ENCODE results near the gene RAD50.
"Not testable (repeated sequence)": the region's sequence is repeated elsewhere in the genome, so short reads cannot be mapped to it uniquely, and the experiment has no call there.

Gene RAD50

GRCh38 chr5:132674671-132675506 is 118.1 kb downstream of the RAD50 start:
- DNase-seq (ENCODE audit: low read depth in 2 of 3, low spot score in 2 of 3) = no peak

GRCh38 chr5:132675936-132676689 is 119.3 kb downstream of the RAD50 start:
- no peak for DNase-seq (ENCODE audit: low read depth in 2 of 3, low spot score in 2 of 3)

GRCh38 chr5:132677191-132677590 is 120.4 kb downstream of the RAD50 start:
- DNase-seq (ENCODE audit: low read depth in 2 of 3, low spot score in 2 of 3) = no peak

- no peak for DNase-seq (ENCODE audit: low read depth in 2 of 3, low spot score in 2 of 3)
Measured at GRCh38 chr5:132677682-132678400, 121.1 kb downstream of the RAD50 start.

GRCh38 chr5:132678735-132679134 is 122.0 kb downstream of the RAD50 start:
- no peak for DNase-seq (ENCODE audit: low read depth in 2 of 3, low spot score in 2 of 3)

GRCh38 chr5:132679166-132679565 is 122.4 kb downstream of the RAD50 start:
- no peak for DNase-seq (ENCODE audit: low read depth in 2 of 3, low spot score in 2 of 3)

GRCh38 chr5:132679717-132680380 is 123.1 kb downstream of the RAD50 start:
- DNase-seq (ENCODE audit: low read depth in 2 of 3, low spot score in 2 of 3) = no peak

- DNase-seq (ENCODE audit: low read depth in 2 of 3, low spot score in 2 of 3) = no peak
Measured at GRCh38 chr5:132680780-132681475, 124.2 kb downstream of the RAD50 start.

- no peak for DNase-seq (ENCODE audit: low read depth in 2 of 3, low spot score in 2 of 3)
Measured at GRCh38 chr5:132681476-132681831, 124.7 kb downstream of the RAD50 start.

- DNase-seq (ENCODE audit: low read depth in 2 of 3, low spot score in 2 of 3) = no peak
Measured at GRCh38 chr5:132681983-132682382, 125.2 kb downstream of the RAD50 start.

GRCh38 chr5:132684491-132684890 is 127.7 kb downstream of the RAD50 start:
- no peak for DNase-seq (ENCODE audit: low read depth in 2 of 3, low spot score in 2 of 3)

GRCh38 chr5:132684922-132685720 is 128.3 kb downstream of the RAD50 start:
- DNase-seq (ENCODE audit: low read depth in 2 of 3, low spot score in 2 of 3) = no peak

GRCh38 chr5:132686193-132686592 is 129.4 kb downstream of the RAD50 start:
- no peak for DNase-seq (ENCODE audit: low read depth in 2 of 3, low spot score in 2 of 3)

- DNase-seq (ENCODE audit: low read depth in 2 of 3, low spot score in 2 of 3) = no peak
Measured at GRCh38 chr5:132687995-132688394, 131.2 kb downstream of the RAD50 start.

- DNase-seq (ENCODE audit: low read depth in 2 of 3, low spot score in 2 of 3) = no peak
Measured at GRCh38 chr5:132688536-132689339, 132.0 kb downstream of the RAD50 start.

- no peak for DNase-seq (ENCODE audit: low read depth in 2 of 3, low spot score in 2 of 3)
Measured at GRCh38 chr5:132689513-132689912, 132.7 kb downstream of the RAD50 start.

GRCh38 chr5:132690156-132690555 is 133.4 kb downstream of the RAD50 start:
- no peak for DNase-seq (ENCODE audit: low read depth in 2 of 3, low spot score in 2 of 3)

- DNase-seq (ENCODE audit: low read depth in 2 of 3, low spot score in 2 of 3) = not testable (repeated sequence)
Measured at GRCh38 chr5:132691755-132692631, 135.2 kb downstream of the RAD50 start.

Data from activated CD8-positive, alpha-beta memory T cell treated with anti-CD3 and anti-CD28 coated beads for 48 hours (primary cell).